GM23338 (cell line): ENCODE measurements around the gene TNS3. TPM values are rescaled to one million over a fixed set of nuclear protein-coding genes. Genes with fewer than 3 reads are reported as not detected.

ENCODE experiments used
- ATAC-seq: fragments of 200-7000 bp; cut with Tn5 transposase; 3 replicates; pipeline ENCODE4 v1.9.1; 2020
- DNase-seq: peaks from one replicate; pipeline ENCODE4 v3.0.0-alpha.2; 2015; ENCODE audit warnings: low spot score
- H2AFZ ChIP-seq: fragments of 200-600 bp; sonication (generic); 2 replicates; pipeline ENCODE4 v1.8.0; 2016; ENCODE audit warnings: antibody characterized with exemption, mild to moderate bottlenecking, moderate library complexity
- H3F3A ChIP-seq: fragments of 200-600 bp; sonication (generic); replicated peaks from 2 replicates; pipeline ENCODE4 v1.8.0; 2017; ENCODE audit warnings: antibody characterized with exemption, mixed run types, low read depth
- H3K27ac ChIP-seq: fragments of 200-600 bp; sonication (generic); 2 replicates; pipeline ENCODE4 v1.6.1; 2016; ENCODE audit warnings: low read depth
- H3K27me3 ChIP-seq: fragments of 200-600 bp; sonication (generic); 2 replicates; pipeline ENCODE4 v1.8.0; 2016; ENCODE audit warnings: mild to moderate bottlenecking, mixed run types, moderate library complexity; ENCODE audit not compliant: insufficient read depth
- H3K36me3 ChIP-seq: fragments of 200-600 bp; sonication (generic); 2 replicates; pipeline ENCODE4 v1.8.0; 2016; ENCODE audit warnings: mild to moderate bottlenecking; ENCODE audit not compliant: insufficient read depth
- H3K4me1 ChIP-seq: fragments of 200-600 bp; sonication (generic); 2 replicates; pipeline ENCODE4 v1.8.0; 2016; ENCODE audit warnings: mild to moderate bottlenecking, moderate library complexity; ENCODE audit not compliant: insufficient read depth
- H3K4me2 ChIP-seq: fragments of 200-600 bp; sonication (generic); 2 replicates; pipeline ENCODE4 v1.7.1; 2017; ENCODE audit warnings: mixed run types
- H3K4me3 ChIP-seq: fragments of 200-600 bp; sonication (generic); 2 replicates; pipeline ENCODE4 v1.6.1; 2016; ENCODE audit warnings: mixed run types
- H3K79me2 ChIP-seq: fragments of 200-600 bp; sonication (generic); replicated peaks from 2 replicates; pipeline ENCODE4 v1.8.0; 2017; ENCODE audit warnings: mild to moderate bottlenecking; ENCODE audit not compliant: insufficient read depth
- H3K9me2 ChIP-seq: fragments of 200-600 bp; sonication (generic); 2 replicates; pipeline ENCODE4 v1.8.0; 2017; ENCODE audit not compliant: insufficient read depth
- H4K20me1 ChIP-seq: fragments of 200-600 bp; sonication (generic); replicated peaks from 2 replicates; pipeline ENCODE4 v1.8.0; 2017; ENCODE audit warnings: mild to moderate bottlenecking; ENCODE audit not compliant: insufficient read depth
- H3K27ac Mint-ChIP-seq: 2 replicates; pipeline ENCODE4 v1.8.0; 2020; ENCODE audit warnings: inconsistent platforms, mild to moderate bottlenecking, moderate library complexity, mixed read lengths
- H3K27me3 Mint-ChIP-seq: 3 replicates; pipeline ENCODE4 v1.8.0; 2022; ENCODE audit warnings: low read depth, mild to moderate bottlenecking, moderate library complexity, mixed read lengths, inconsistent platforms; ENCODE audit not compliant: insufficient read depth, poor library complexity
- H3K36me3 Mint-ChIP-seq: 3 replicates; pipeline ENCODE4 v1.8.0; 2021; ENCODE audit warnings: low read depth, mild to moderate bottlenecking, inconsistent platforms, moderate library complexity, mixed read lengths
- H3K4me1 Mint-ChIP-seq: 3 replicates; pipeline ENCODE4 v1.8.0; 2020; ENCODE audit warnings: mild to moderate bottlenecking, inconsistent platforms, mixed read lengths
- H3K4me3 Mint-ChIP-seq: 3 replicates; pipeline ENCODE4 v1.8.0; 2021; ENCODE audit warnings: moderate library complexity, mild to moderate bottlenecking, inconsistent platforms, mixed read lengths
- H3K9me3 Mint-ChIP-seq: 3 replicates; pipeline ENCODE4 v1.8.0; 2020; ENCODE audit warnings: moderate library complexity, mild to moderate bottlenecking, inconsistent platforms, mixed read lengths
- CREB1 ChIP-seq: fragments of 250-450 bp; sonication (Bioruptor Pico); IDR thresholded peaks from 2 replicates; pipeline ENCODE4 v1.5.0; 2020; ENCODE audit warnings: low read depth, mild to moderate bottlenecking, moderate library complexity
- CTCF ChIP-seq, 2 experiments: fragments of 200-600 bp in 1 of 2; sonication (generic) in 1 of 2; conservative IDR thresholded peaks; 2 replicates each; pipeline versions ENCODE4 v1.5.1 to v1.6.1; 2016 to 2017; ENCODE audit warnings: antibody characterized with exemption in 2 of 2, low read depth in 2 of 2, mild to moderate bottlenecking in 2 of 2, moderate library complexity in 1 of 2
- ETS1 ChIP-seq: IDR thresholded peaks from 2 replicates; pipeline ENCODE4 v1.6.1; 2016; ENCODE audit warnings: antibody characterized with exemption
- EZH2phosphoT487 ChIP-seq: fragments of 200-600 bp; sonication (generic); IDR thresholded peaks from one replicate; pipeline ENCODE4 v1.8.1; 2018; ENCODE audit warnings: antibody characterized with exemption; ENCODE audit not compliant: unreplicated experiment
- JUNB ChIP-seq: IDR thresholded peaks from one replicate; pipeline ENCODE4 v1.6.1; 2016; ENCODE audit warnings: antibody characterized with exemption; ENCODE audit not compliant: unreplicated experiment
- NANOG ChIP-seq: IDR thresholded peaks from 2 replicates; pipeline ENCODE4 v1.6.1; 2016; ENCODE audit warnings: antibody characterized with exemption, borderline replicate concordance
- POLR2AphosphoS5 ChIP-seq: IDR thresholded peaks from 2 replicates; pipeline ENCODE4 v1.6.1; 2016; ENCODE audit warnings: antibody characterized with exemption, low read depth
- STAT1 ChIP-seq: IDR thresholded peaks from one replicate; pipeline ENCODE4 v1.6.1; 2016; ENCODE audit warnings: antibody characterized with exemption; ENCODE audit not compliant: unreplicated experiment
- ZNF114 ChIP-seq: fragments of 250-450 bp; sonication (Bioruptor Pico); IDR thresholded peaks from 2 replicates; pipeline ENCODE4 v1.5.0; 2020; ENCODE audit warnings: mild to moderate bottlenecking, moderate library complexity
- ZNF331 ChIP-seq: fragments of 250-450 bp; sonication (Bioruptor Pico); IDR thresholded peaks from 2 replicates; pipeline ENCODE4 v1.5.0; 2020; ENCODE audit warnings: low read depth, mild to moderate bottlenecking, moderate library complexity
- polyA plus RNA-seq: library from polyadenylated mRNA; unstranded; fragments of >200 nt; fragmentation: Nextera tagmentation; extraction: Ambion mirVana; gene quantifications from 2 replicates; pipeline ENCODE4 v1.2.1, GENCODE V29; 2016
- total RNA-seq: library from RNA; depleted of rRNA; stranded (reverse); fragments of >200 nt; shearing (Covaris generic); gene quantifications from 2 replicates; pipeline ENCODE4 v1.2.3, GENCODE V29; 2014

TNS3 gene
- total and polyA plus RNA-seq, 2 experiments from 2014 or later, result 6.2 to 28.7 TPM

GRCh38 chr7:47488201-47488968, 93.5 kb downstream of the TNS3 start (continued):
- TF ChIP-seq CREB1 (CRISPR knock-in tag) (no peak), STAT1 (no peak), ETS1 (no peak), CTCF (conservative IDR thresholded peaks at IDR 0.05; ENCODE audit: low read depth in 2 of 2) (no peak), EZH2phosphoT487 (no peak)

- Histone ChIP-seq H3K27me3 (peaks cover 36% of the 10 kb centered on the region), H3K36me3 (no peaks in the 10 kb centered on the region), H2AFZ (no peak overlapping the region), H3K4me1 (peaks cover 21% of the 10 kb centered on the region), H3K79me2 (0 out of 2 replicates have a peak, but pooled peaks cover 13% of the 10 kb centered on the region), H4K20me1 (peaks cover 21% of the 10 kb centered on the region), H3F3A (no peaks in the 10 kb centered on the region), H3K27ac (no peak overlapping the region), H3K4me3 (no peak overlapping the region), H3K4me2 (no peak overlapping the region), H3K9me2 (no peaks in the 10 kb centered on the region)
- Mint-ChIP-seq H3K36me3 (peaks cover 12% of the 10 kb centered on the region), H3K9me3 (peaks cover 9% of the 10 kb centered on the region; the same call in 2 of the 3 replicates), H3K27me3 (peaks cover 44% of the 10 kb centered on the region), H3K27ac (no peak overlapping the region), H3K4me1 (peaks cover 38% of the 10 kb centered on the region), H3K4me3 (no peak overlapping the region)
- DNase-seq, result no peak
- no peak for TF ChIP-seq EZH2phosphoT487
- TF ChIP-seq POLR2AphosphoS5, result no peak
- TF ChIP-seq JUNB, result no peak
- no peak for TF ChIP-seq ZNF114 (CRISPR knock-in tag)
- TF ChIP-seq CREB1 (CRISPR knock-in tag), result no peak
- no peak for TF ChIP-seq NANOG
- TF ChIP-seq ETS1, result no peak
- no peak for TF ChIP-seq STAT1
- no peak for TF ChIP-seq CTCF (conservative IDR thresholded peaks at IDR 0.05; ENCODE audit: low read depth in 2 of 2)
- TF ChIP-seq ZNF331, result no peak
- ATAC-seq, result no peak
Observed at GRCh38 chr7:47485640-47486435, 96.1 kb downstream of the TNS3 start.
